GM21423 (cell line): Measurements from ENCODE around the gene TAL2.

Experiments used
- ATAC-seq: cut with Tn5 transposase; IDR thresholded peaks from one replicate; pipeline ENCODE4 v1.9.1; 2021; ENCODE audit warnings: mild to moderate bottlenecking, moderate library complexity; ENCODE audit not compliant: unreplicated experiment

Gene TAL2

GRCh38 chr9:105706156-105706555 is 43.9 kb downstream of the TAL2 start:
- ATAC-seq, result no peak

- ATAC-seq, result peak; percentile 46
Observed at GRCh38 chr9:105708405-105708804, 46.1 kb downstream of the TAL2 start.

- ATAC-seq, result no peak
Observed at GRCh38 chr9:105710638-105711037, 48.4 kb downstream of the TAL2 start.

GRCh38 chr9:105711867-105712266 is 49.6 kb downstream of the TAL2 start:
- ATAC-seq, result no peak

- no peak for ATAC-seq
Observed at GRCh38 chr9:105712297-105712696, 50.0 kb downstream of the TAL2 start.
